GM08714 (cell line): Measurements from ENCODE around the gene FGF14.

Source experiments
- H3K4me3 ChIP-seq: fragments of 200-500 bp; sonication (Bioruptor generic); 2 replicates; pipeline ENCODE4 v1.5.1; 2014; ENCODE audit warnings: mild to moderate bottlenecking, low read length, inconsistent platforms
- ZNF274 ChIP-seq: IDR thresholded peaks from 2 replicates; pipeline ENCODE4 v1.6.1; 2012; ENCODE audit warnings: mild to moderate bottlenecking, low read depth, low read length

FGF14 gene

GRCh38 chr13:101892296-101892695 is 509.6 kb downstream of the FGF14 start:
- no peak overlapping the region for H3K4me3 ChIP-seq
- TF ChIP-seq ZNF274 = no peak

GRCh38 chr13:101881593-101881992 is 520.3 kb downstream of the FGF14 start:
- no peak overlapping the region for H3K4me3 ChIP-seq

GRCh38 chr13:101880581-101880980 is 521.3 kb downstream of the FGF14 start:
- no peak for TF ChIP-seq ZNF274
- H3K4me3 ChIP-seq = no peak overlapping the region

More at GRCh38 chr13:101881593-101881992, 520.3 kb downstream of the FGF14 start:
- no peak for TF ChIP-seq ZNF274

GRCh38 chr13:101876951-101877350 is 524.9 kb downstream of the FGF14 start:
- TF ChIP-seq ZNF274 = no peak
- no peak overlapping the region for H3K4me3 ChIP-seq

DNA sequence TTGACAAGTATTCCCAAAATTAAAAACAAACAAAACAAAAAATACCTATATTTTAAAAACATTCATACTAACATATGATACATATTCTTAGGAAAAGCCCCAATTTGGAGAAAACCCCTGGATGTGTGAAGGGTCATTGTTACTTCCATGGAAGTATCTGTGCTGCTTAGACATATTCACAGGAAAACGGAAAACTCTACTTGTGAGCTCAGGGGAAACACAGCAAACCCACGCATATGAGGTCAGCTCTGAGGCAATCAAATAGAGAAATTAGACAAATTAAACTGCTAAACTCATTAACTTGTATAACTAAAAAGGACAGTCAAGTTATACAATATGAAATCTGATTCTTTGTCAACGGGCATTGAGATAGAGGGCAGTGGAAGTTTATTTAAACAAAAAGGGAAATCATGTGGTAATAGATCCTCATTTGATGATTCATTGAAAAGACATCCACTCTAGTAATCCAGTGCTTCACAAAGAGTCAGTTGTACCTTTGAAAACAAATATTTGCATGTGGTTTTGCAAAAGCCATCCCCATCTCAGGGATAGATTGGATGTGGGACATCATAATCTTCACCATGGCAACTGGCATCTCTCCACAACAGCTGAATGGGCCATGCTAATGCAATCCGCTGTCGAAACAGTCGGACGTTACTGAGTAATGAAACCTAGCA is 526.0 kb downstream of the FGF14 start:
- no peak overlapping the region for H3K4me3 ChIP-seq
- no peak for TF ChIP-seq ZNF274

DNA sequence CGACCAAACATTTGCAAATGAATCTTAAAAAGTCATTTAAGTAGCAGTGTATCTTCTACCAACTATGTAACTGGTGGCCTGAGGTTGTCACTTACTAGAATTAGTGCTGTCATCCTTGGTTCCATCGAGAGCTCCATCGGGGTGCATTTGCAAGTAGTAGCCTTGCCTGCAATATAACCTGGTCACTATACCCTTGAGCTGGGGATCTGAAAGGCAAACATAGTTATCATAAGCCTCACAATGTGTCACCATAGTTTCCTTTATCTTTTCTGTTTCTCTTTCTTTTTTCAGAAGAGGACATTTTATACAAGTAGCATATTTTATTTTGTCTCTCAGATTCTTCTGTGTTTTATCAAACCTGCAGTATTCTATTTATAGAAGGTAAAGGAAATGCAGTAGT is 526.8 kb downstream of the FGF14 start:
- TF ChIP-seq ZNF274 = no peak
- H3K4me3 ChIP-seq = no peak overlapping the region

GRCh38 chr13:101869553-101869952 is 532.3 kb downstream of the FGF14 start:
- TF ChIP-seq ZNF274 = no peak
- H3K4me3 ChIP-seq = no peak overlapping the region

DNA sequence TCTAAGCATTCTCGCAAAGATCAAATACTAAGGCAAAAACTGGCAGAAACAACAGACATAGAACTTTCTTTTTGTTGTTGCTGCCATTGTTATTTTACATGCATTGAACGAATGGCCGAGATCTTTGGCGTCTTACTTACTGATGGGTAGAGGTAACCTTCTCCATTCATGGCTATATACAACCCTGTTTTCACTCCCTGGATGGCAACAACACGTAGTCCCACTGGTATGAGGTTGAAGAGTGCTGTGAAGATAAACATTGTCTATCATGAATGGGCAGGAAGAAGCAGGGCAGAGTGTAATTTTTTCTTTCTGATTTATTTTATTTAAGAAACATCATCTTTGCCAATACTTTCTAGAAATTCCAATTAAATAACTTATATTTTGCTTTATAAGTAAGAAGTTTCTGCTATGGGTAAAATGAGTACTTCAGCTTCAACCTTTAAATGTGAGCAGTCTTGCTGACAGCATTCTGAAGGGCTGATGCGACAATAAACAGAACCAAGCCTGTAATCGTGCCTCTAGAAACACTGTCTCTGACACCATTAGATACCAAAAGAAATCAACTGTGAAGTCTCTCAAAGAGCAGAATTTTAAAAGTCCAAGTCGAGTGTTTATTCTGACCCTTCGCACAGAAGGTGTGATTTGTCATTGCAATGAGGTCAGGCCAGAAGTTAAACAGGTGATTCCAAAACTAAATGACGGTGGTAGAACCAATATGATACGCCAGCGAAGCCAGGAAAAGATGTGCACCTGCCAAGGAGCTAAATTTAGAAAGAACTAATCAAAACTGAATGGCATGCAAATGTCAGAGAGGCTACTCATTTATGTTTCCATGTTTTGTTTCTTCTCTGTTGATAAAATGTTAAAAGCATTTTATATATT is 533.0 kb downstream of the FGF14 start:
- no peak for TF ChIP-seq ZNF274
- no peak overlapping the region for H3K4me3 ChIP-seq

DNA sequence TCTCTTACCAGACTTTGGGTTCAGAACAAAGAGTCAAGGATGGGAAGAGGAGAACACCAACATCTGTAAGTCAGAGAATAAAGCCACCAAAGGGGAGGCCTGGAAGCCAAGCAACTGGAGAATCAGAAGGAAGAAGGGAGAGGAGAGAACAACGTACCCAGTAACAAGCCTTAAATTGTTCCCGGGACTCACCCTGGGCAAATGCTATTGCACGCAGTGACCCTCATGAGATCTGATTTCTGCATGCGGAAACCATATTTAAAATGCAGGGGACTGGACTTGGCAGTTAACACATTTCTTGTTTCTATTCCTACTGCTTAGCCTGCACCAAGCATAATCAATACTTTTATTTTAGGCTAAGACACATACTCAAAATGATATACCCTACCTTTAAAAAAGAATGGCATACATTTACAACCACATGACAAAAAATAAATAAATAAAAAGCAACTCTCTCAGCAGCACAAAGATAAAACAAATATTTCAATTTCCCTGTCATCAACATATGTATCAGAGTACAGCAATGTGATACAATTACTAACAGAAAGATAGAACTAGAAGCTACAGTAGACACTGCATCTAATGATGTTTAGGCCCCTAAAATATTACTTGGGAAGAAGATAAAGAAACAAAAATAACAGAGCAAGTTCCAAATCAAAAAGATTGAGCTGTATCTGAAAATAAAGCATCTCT is 534.8 kb downstream of the FGF14 start:
- H3K4me3 ChIP-seq = no peak overlapping the region
- TF ChIP-seq ZNF274 = no peak

- H3K4me3 ChIP-seq = no peak overlapping the region
- no peak for TF ChIP-seq ZNF274
Measured at GRCh38 chr13:101858860-101859259, 543.0 kb downstream of the FGF14 start.

DNA sequence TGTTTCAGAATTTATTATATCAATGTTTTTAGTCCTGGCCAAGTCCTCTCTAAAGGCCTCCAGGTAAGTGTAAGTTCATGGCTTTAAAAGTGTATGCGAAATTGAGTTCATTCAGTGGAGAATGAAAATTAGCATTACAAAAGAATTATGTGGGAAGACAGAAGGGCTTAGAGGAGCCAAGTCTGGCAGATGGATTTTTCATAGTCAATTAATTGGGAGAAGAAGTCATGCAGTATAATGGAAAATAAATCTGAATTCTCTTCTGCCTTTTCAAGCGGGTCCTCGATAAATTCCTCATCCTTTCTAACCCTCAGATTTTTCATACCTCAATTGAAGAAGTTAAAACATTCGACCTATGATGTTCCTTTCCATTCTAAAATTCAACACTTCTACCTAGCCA is 555.1 kb downstream of the FGF14 start:
- no peak overlapping the region for H3K4me3 ChIP-seq
- TF ChIP-seq ZNF274 = no peak

DNA sequence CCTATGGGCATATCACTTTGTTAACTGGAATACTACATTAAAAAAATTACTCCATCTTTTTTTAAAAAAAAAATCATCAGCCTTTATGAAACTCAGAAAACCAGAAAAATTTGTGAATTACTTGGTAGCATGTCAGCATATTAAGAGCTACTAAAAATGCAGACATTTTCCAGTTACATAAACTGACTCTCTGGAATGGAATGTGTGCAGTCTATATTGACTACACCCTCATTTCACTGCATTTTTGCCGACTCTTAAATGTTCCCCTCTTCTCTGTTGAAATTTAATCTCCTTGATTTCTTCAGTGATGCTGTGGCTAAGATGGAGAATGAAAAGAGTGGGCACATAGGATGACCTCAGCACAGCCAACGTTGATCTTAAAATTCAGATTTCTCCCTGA is 555.6 kb downstream of the FGF14 start:
- no peak overlapping the region for H3K4me3 ChIP-seq
- no peak for TF ChIP-seq ZNF274

DNA sequence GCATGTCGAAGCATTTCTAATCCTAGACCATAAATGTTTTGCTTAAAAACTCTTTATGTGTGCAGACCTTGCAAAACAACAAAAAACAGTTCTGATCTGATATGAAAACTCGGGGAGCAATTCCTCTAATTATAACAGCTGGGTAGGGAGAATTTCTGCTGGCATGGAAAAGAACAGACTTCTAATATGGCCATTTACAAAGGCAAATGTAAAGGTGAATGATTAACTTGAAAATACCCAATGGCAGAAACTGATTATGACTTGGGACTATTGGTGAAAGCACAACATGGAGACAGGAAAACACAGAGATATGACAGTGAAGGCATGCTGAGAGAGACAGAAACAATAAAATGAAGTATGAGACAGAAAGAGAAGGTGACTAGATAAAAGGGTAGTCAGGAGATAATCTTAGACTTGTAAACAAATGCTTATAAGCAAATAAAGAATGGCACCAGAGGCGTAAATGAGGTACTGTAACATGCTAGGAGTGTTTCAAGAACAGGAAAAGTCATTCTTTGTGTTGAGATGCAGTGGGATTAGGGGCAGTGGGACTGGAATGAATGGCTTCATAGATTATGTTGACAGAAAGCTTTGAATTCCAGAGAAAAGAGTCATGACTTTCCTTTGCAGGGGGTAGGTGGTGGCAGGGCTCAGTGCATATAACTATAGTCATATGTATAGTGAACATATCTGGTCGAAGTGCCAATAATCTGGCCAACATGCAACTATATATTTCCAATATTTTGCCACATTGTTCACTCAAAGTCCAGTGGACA is 556.4 kb downstream of the FGF14 start:
- no peak for TF ChIP-seq ZNF274
- H3K4me3 ChIP-seq = no peak overlapping the region

DNA sequence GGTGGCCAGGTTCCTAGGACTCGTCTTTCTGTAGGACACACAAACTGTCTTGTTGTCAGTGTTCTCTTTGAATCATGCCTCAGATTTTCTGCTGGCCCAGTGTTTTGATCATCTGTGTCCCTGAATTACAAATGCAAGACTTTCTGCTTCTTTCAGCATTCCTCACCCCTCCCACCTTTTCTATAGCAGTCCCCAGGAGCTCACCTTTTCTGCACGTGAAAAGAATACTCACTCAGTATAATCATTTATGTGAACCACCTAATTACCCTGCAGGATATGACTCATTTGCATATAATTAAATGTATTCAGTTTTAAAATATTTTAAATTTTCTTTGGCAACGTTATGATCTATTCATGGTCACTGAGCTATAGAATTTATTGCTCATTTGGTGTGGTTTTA is 560.1 kb downstream of the FGF14 start:
- no peak for TF ChIP-seq ZNF274
- H3K4me3 ChIP-seq = no peak overlapping the region
